GM06990 (cell line): Measurements from ENCODE around the gene EMILIN2.
"Not testable (repeated sequence)": the region's sequence is repeated elsewhere in the genome, so short reads cannot be mapped to it uniquely, and the experiment has no call there.

Experiments used
- DNase-seq: peaks from one replicate; pipeline ENCODE4 v3.0.0-alpha.2; 2011; ENCODE audit not compliant: insufficient read length; ENCODE audit errors: extremely low read depth
- H3K27me3 ChIP-seq: replicated peaks from 2 replicates; pipeline ENCODE4 v1.6.0; 2011; ENCODE audit warnings: low read length; ENCODE audit not compliant: control insufficient read depth, insufficient read depth
- H3K36me3 ChIP-seq: 2 replicates; pipeline ENCODE4 v1.5.1; 2011; ENCODE audit warnings: low read length; ENCODE audit not compliant: control insufficient read depth, insufficient read depth
- H3K4me3 ChIP-seq: replicated peaks from 2 replicates; pipeline ENCODE4 v1.5.1; 2011; ENCODE audit warnings: low read depth, mild to moderate bottlenecking, control low read depth, low read length
- CTCF ChIP-seq: IDR thresholded peaks from 2 replicates; pipeline ENCODE4 v1.5.1; 2011; ENCODE audit warnings: low read length, control low read depth, mild to moderate bottlenecking, inconsistent platforms; ENCODE audit not compliant: insufficient read depth, poor library complexity, severe bottlenecking

EMILIN2 gene

GRCh38 chr18:2911533-2911932, 64.7 kb downstream of the EMILIN2 start:
- no peak overlapping the region for H3K4me3 ChIP-seq
- DNase-seq: no peak
- peaks cover 14% of the 10 kb centered on the region for H3K36me3 ChIP-seq
- no peaks in the 10 kb centered on the region for H3K27me3 ChIP-seq
- TF ChIP-seq CTCF: no peak

- H3K36me3 ChIP-seq: peaks cover 14% of the 10 kb centered on the region
- no peak for TF ChIP-seq CTCF
- H3K4me3 ChIP-seq: no peak overlapping the region
- DNase-seq: no peak
- no peaks in the 10 kb centered on the region for H3K27me3 ChIP-seq
Observed at GRCh38 chr18:2912357-2913299, 65.8 kb downstream of the EMILIN2 start.

DNA sequence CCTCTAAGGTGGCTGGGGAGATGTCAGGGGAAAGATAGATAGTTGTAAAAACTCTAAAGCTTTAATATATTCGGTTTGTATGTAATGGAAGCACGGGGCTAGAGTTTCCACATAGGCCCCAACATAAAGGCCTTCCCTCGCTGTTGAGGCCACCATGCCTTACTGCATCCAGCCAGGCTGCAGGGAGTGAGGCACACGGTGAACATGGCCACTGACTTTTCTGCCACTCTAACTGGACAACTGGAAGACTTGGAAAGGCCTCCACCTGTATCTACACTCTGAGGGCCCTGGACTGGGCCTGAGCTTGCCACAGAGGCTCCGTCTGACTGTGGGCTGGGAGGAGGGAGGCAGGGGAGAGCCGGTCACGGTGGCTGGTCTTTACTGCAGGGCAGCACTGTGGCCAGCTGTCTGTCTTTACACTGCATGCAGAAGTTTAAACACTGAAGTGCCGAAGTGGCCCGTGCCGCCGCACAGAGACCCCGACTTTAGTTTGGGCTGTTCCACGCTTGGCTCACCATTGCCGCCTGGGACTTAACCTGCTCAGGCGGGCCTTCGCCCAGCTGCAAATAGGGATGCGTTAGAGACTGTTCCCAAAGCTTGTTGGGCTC, 66.7 kb downstream of the EMILIN2 start:
- DNase-seq: no peak
- peaks cover 14% of the 10 kb centered on the region for H3K36me3 ChIP-seq

DNA sequence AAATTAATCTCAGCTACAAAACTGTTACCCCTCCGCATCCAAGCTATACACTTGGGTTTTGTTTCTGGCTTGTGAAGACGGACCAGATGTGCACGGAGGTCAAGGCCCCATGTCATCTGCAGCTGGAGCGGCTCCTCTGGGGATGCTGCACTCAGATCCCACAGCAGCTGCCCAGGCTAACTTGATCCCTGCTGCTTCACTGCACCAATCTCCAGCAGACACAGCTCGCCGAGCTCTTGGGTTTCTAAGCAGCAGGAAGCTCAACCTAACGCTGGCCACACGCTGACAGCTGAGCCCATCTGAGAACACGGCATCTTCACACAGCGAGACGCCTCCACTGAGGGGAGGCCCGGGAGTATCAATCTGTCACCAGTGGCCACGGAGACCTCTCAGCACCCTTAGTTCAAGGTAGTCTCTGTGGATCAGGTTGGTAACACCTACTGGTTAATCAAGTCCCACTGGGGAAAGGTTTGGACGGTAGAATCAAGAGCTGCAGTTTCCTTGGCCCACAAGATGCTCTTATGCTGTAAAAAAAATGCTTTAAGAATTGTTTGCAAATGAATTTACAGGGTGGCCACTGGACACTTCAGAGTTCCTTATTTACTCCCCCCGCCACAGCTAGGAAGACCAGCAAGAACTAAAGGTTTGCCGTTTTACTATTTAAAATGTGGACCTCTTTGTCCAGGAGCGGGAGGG, 67.5 kb downstream of the EMILIN2 start:
- DNase-seq: no peak
- no peaks in the 10 kb centered on the region for H3K27me3 ChIP-seq
- no peak overlapping the region for H3K4me3 ChIP-seq
- H3K36me3 ChIP-seq: peaks cover 16% of the 10 kb centered on the region
- no peak for TF ChIP-seq CTCF

More for the DNA sequence above, 66.7 kb downstream of the EMILIN2 start:
- no peak overlapping the region for H3K4me3 ChIP-seq
- no peaks in the 10 kb centered on the region for H3K27me3 ChIP-seq
- no peak for TF ChIP-seq CTCF

DNA sequence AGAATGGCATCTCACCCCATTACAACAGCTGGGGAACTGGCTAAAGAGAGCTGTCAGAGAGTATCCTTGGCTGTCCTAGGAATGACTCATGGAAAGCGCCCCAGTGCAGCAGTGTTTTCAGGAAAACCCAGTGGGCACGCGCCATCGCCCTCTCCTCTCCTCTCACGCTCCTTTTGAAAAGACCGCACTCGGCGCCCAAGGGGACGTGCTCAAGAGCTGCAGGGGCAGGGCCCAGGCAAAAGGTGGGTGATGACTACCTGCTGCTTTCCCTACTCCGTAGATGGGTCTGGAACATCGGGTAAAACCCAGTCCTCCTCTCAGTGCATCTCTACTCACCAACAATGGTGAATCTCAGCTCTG, 68.1 kb downstream of the EMILIN2 start:
- peaks cover 19% of the 10 kb centered on the region for H3K36me3 ChIP-seq
- no peak for TF ChIP-seq CTCF

DNA sequence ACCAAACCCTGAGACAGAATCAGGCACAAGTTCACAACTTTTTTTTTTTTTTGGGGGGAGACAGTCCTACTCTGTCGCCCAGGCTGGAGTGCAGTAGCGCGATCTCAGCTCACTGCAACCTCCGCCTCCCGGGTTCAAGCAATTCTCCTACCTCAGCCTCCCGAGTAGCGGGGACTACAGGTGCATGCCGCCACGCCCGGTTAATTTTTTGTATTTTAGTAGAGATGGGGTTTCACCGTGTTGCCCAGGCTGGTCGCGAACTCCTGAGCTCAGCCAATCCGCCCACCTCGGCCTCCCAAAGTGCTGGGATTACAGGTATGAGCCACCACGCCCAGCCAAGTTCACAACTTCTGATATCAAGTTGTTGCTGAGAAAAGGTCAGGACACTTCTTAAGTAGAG, 68.7 kb downstream of the EMILIN2 start:
- H3K4me3 ChIP-seq, DNase-seq, H3K27me3 ChIP-seq: not testable (repeated sequence)
- peaks cover 20% of the 10 kb centered on the region for H3K36me3 ChIP-seq

More for the DNA sequence above, 68.1 kb downstream of the EMILIN2 start:
- no peaks in the 10 kb centered on the region for H3K27me3 ChIP-seq
- no peak overlapping the region for H3K4me3 ChIP-seq
- DNase-seq: no peak
